Aorta (tissue), 5 donors: ENCODE measurements around the gene HSD3B2. TPM values are rescaled to one million over a fixed set of nuclear protein-coding genes. Genes with fewer than 3 reads are reported as not detected.

Experiments used
- ATAC-seq: fragments of 200-7000 bp; cut with Tn5 transposase; one replicate; pipeline ENCODE4 v1.9.1; 2022; ENCODE audit warnings: moderate library complexity; ENCODE audit not compliant: low FRiP score
- DNase-seq, 2 donors: peaks; one replicate each; pipeline ENCODE4 v3.0.0-alpha.2; 2020
- H3K27ac ChIP-seq, 2 donors: one replicate each; pipeline ENCODE4 v1.5.1; 2013; ENCODE audit warnings: low read length in 2 of 2, mild to moderate bottlenecking in 2 of 2, moderate library complexity in 2 of 2, control low read depth in 1 of 2, inconsistent platforms in 1 of 2, low read depth in 1 of 2
- H3K27me3 ChIP-seq, 2 donors: one replicate each; pipeline ENCODE4 v1.6.1; 2013; ENCODE audit warnings: control low read depth in 1 of 2, low read length in 1 of 2, mild to moderate bottlenecking in 1 of 2, moderate library complexity in 1 of 2; ENCODE audit not compliant: insufficient read depth in 2 of 2, control insufficient read depth in 1 of 2
- H3K36me3 ChIP-seq, 2 donors: one replicate each; pipeline ENCODE4 v1.6.1; 2013; ENCODE audit warnings: control low read depth in 1 of 2, low read length in 1 of 2, mild to moderate bottlenecking in 1 of 2; ENCODE audit not compliant: insufficient read depth in 2 of 2, control insufficient read depth in 1 of 2
- H3K4me1 ChIP-seq, 2 donors: one replicate each; pipeline ENCODE4 v1.6.1; 2013; ENCODE audit warnings: low read length in 2 of 2, control low read depth in 1 of 2, mild to moderate bottlenecking in 1 of 2, moderate library complexity in 1 of 2; ENCODE audit not compliant: insufficient read depth in 2 of 2, control insufficient read depth in 1 of 2
- H3K4me3 ChIP-seq, 2 donors: one replicate each; pipeline ENCODE4 v1.5.1; 2013; ENCODE audit warnings: low read length in 2 of 2, control low read depth in 1 of 2, mild to moderate bottlenecking in 1 of 2
- H3K9me3 ChIP-seq: one replicate; pipeline ENCODE4 v1.6.1; 2013; ENCODE audit warnings: mild to moderate bottlenecking, low read length; ENCODE audit not compliant: control insufficient read depth
- whole genome bisulfite sequencing, 2 donors: extraction: QIAGEN DNeasy Blood & Tissue Kit; methylation state at CpG; one replicate each; pipeline ENCODE4 v1.1.7; 2013; 5-methylcytosine and 5-hydroxymethylcytosine counted together
- intact Hi-C, 2 donors: fragments of 100-400 bp; cut with DNase I; formaldehyde crosslinking; loops; one replicate each; pipeline versions ENCODE4 v1.14.2 to v1.15.0; 2022
- polyA plus RNA-seq, 2 donors: library from polyadenylated mRNA; stranded (reverse); fragments of 200-250 nt; gene quantifications; one replicate each; pipeline ENCODE4 v1.2.3, GENCODE V29; 2013
- total RNA-seq, 2 donors: library from RNA; stranded (reverse); fragmentation: NEBNext Ultra II Directional; extraction: Animal tissue kit (Norgen Biotek cat#: 25700); gene quantifications; one replicate each; pipeline ENCODE4 v1.2.1, GENCODE V29; 2021
- donor health status: healthy with polysubstance abuse.
- donor health status: Bipolar disorder and iron deficiency.
- donor health status: DM: no; HTN: no; CAD: no.
- donor health status: DM: no; HTN: no; CAD: no.
- donor health status: DM: yes; HTN: yes; CAD: no.

Gene HSD3B2
- total and polyA plus RNA-seq, 4 donors, result 0.23 to 0.55 TPM; not detected in 2

DNA sequence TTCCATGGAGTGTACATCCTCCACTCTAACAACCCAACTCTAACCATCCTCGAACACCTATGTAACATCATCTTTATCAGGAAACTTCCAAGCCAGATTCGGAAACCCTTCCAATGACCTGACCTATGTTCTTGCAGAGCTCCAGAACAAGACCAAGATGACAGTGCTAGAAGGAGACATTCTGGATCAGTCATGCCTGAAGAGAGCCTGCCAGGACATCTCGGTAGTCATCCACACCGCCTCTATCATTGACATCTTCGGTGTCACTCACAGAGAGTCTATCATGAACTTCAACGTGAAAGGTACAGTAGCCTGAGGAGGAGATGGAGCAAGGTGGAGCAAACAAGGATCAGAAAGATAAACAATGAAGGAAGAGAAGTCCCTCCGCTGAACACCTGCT lies 56.0 kb downstream of the HSD3B2 start:
- Histone ChIP-seq H3K4me1 (no peaks in the 10 kb centered on the region), H3K36me3 (no peaks in the 10 kb centered on the region), H3K4me3 (no peak overlapping the region), H3K9me3 (no peaks in the 10 kb centered on the region), H3K27me3 (no peaks in the 10 kb centered on the region), H3K27ac (no peak overlapping the region)
- ATAC-seq (no peak), DNase-seq (no peak)
- intact Hi-C loops, result no loop called here
- 94 to 96% methylated on average over 7 of the region's 7 CpGs for WGBS, 2 donors

DNA sequence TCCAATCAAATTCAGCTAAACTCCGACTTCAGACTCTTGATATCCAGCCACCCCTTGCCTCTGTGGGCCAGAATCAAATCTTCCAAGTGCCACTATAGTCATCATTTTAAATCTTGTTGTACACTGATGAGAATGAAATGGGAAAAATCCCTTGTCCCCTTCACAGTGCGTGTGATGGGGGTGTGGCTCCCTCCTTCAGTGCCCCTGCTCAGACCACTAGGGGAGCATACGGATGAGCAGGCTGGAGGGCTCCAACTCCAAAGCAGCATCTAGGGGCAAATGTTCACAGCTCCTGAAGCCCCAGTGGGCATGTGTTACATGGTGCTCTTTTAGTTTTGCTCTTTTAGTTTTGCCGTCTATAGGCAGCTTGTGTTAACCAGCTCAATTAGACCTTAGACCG lies 56.6 kb downstream of the HSD3B2 start:
- Histone ChIP-seq H3K9me3 (no peaks in the 10 kb centered on the region), H3K27ac (no peak overlapping the region), H3K27me3 (no peaks in the 10 kb centered on the region), H3K4me3 (no peak overlapping the region), H3K36me3 (no peaks in the 10 kb centered on the region), H3K4me1 (no peaks in the 10 kb centered on the region)
- ATAC-seq (no peak), DNase-seq (no peak)
- intact Hi-C loops, result no loop called here
- 84 to 92% methylated on average over 5 of the region's 5 CpGs for whole genome bisulfite sequencing, 2 donors

DNA sequence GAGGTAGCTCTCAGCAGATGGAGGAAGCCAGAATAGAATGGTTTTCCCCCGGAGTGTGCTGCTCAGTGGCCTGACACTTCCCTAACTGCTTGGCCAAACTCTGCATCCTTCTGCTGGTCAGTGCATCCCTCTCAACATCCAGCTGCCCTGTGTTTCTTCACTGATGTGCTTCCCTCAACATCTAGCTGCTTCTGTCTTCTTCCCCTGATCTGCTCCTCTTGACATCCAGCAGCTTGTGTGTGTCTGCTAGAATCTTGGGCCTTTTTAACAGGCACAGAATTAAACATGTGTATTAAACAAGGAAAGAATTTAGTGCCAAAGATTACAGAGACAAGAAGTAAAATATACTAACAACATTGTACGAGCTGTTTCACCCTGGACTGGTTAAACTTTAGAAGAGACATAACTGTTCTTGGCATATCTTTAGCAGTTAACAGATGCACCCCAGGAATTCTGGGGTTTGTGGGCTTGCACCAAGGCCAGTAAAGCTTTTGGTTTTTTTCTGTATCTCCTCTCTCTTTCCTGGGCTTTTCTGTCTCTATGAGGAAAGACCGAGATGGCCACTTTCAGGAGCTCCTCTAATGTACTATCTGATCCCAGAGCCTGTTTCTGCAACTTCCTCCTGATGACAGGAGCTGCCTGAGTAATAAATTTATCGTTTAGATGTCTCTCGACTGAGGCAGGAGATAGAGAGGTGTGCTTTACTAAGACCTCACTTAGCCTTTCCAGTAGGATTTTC lies 57.3 kb downstream of the HSD3B2 start:
- DNase-seq (no peak), ATAC-seq (no peak)
- no peaks in the 10 kb centered on the region for H3K36me3 ChIP-seq
- intact Hi-C loops, result no loop called here
- H3K4me3 ChIP-seq, result no peak overlapping the region
- no peaks in the 10 kb centered on the region for H3K4me1 ChIP-seq
- 42 to 48% methylated on average over 5 of the region's 5 CpGs for WGBS, 2 donors
- H3K27ac ChIP-seq, result no peak overlapping the region
- H3K9me3 ChIP-seq, result no peaks in the 10 kb centered on the region
- no peaks in the 10 kb centered on the region for H3K27me3 ChIP-seq

Other genes starting within 250 kb of the HSD3B2 start
- gene HAO2, start 46.4 kb upstream of the HSD3B2 start, total RNA-seq, result not detected
- not detected for gene HAO2, start 46.4 kb upstream of the HSD3B2 start, polyA plus RNA-seq
- gene HSD3B1, start 92.1 kb downstream of the HSD3B2 start, total RNA-seq, result not detected
- not detected for gene HSD3B1, start 92.1 kb downstream of the HSD3B2 start, polyA plus RNA-seq
- gene ZNF697, start 233.1 kb downstream of the HSD3B2 start, total RNA-seq, result 1 to 10 TPM; 5.1 to 6.0 TPM
- 1 to 10 TPM in 1 of 2 donors, under 1 TPM in 1; 0.63 to 1.3 TPM for gene ZNF697, start 233.1 kb downstream of the HSD3B2 start, polyA plus RNA-seq